CD4-positive, alpha-beta T cell treated with Interleukin-17A for 4 hours (primary cell): Measurements from ENCODE around the gene ORC4.
A peak's percentile ranks its signal among the peaks of the same experiment; 100 is the strongest.
"Not testable (repeated sequence)": the region's sequence is repeated elsewhere in the genome, so short reads cannot be mapped to it uniquely, and the experiment has no call there.

Source experiments
- DNase-seq: peaks from one replicate; pipeline ENCODE4 v3.0.0-alpha.2; 2020; ENCODE audit warnings: mixed read lengths

Gene ORC4

DNA sequence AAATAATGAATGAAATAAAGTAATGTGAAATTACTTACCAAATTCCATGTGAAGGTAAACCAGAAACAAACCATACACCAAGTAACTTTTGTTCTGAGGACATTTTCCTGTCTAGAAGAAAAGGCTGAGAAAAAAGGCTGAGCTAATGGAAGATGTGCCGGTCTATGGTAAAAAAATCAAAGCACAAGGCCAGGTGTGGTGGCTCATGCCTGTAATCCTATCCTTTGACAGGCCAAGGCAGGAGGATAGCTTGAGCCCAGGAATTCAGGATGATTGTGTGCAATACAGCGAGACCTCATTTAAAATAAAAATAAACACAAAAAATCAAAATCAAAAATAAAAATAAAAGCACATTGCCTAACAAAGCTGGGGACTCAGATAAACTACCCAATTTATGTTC, 6.7 kb downstream of the ORC4 start:
- DNase-seq = no peak

DNA sequence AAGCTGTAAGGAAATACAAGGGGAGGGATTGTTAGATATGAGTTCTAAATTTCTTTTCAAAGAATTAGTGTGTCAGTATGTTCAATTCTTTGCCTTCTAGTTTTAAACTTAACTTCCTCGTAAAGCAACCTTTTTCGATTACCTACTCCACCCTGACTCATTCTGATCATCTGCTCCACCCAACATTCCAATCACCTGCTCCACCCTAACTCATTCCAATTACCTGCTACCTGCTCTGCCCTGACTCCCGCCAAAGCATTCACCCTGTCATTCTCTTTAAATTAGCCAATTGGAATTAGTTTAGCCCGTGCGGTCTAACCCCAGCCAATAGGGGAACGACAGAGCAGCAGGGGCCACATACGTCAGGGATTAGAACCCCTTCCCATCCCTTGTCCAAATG, 12.1 kb downstream of the ORC4 start:
- not testable (repeated sequence) for DNase-seq

DNA sequence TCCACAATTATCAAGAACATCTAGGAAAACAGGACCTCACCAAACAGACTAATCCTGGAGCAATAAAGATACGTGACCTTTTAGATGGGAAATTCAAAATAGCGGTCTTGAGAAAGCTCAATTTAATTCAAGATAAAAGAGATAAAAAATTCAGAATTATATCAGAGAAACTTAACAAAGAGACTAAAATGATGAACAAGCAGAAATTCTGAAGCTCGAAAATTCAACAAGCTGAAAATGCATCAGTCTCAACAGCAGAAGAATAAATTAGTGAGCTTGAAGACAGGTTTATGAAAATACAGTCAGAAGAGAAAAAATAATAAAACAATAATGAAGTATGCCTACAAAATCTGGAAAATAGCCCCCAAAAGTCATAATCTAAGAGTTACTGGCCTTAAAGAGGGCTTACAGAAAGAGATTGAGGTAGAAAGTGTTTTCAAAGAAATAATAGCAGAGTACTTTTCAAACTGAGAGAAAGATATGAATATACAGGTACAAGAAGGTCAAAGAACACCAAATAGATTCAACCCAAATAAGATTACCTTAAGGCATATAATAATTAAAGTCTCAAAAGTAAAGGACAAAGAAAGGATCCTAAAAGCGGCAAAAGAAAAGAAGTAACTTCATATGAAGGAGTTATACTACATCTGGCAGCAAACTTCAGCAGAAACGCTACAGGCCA, 13.2 kb downstream of the ORC4 start:
- no peak for DNase-seq

DNA sequence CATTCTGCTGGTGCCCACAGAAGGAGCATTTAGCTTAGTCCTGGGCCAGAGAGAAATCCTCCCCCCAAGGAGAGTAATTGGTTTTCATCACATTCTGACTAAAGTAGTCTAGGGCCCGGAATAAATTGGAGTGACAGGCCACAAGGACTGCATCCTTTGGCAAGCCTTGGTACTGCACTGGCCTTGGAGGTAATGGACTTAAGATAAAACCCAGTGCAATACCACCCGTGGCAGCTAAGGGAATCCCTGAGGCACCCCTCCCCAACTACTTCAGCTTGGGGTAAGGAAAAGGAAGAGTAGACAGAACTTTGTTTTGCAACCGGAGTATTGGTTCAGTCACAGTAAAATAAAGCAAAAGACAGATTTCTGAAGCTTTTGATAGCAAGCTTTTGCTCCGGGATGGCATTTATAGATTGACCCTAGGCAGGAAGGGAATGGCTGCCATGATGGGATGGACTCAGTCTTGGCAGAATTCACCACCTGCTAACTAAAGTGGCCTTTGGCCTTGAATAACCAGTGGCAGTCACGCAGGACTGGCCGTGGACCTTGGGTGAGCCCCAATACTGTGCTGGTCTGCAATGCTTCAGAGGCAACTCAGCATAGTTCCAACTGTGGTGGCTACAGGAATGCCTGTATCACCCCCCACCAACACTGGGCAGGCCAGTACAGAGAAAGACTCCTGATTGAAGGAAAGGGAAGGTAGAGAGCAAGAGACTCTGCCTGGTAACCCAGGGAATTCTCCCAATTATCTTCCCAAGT, 14.1 kb downstream of the ORC4 start:
- DNase-seq = no peak

DNA sequence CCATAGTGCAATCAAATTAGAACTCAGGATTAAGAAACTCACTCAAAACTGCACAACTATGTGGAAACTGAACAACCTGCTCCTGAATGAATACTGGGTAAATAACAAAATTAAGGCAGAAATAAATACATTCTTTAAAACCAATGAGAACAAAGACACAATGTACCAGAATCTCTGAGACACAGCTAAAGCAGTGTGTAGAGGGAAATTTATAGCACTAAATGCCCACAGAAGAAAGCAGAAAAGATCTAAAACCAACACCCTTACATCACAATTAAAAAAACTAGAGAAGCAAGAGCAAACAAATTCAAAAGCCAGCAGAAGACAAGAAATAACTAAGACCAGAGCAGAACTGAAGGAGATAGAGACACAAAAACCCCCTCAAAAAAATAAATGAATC, 18.1 kb downstream of the ORC4 start:
- DNase-seq = not testable (repeated sequence)

DNA sequence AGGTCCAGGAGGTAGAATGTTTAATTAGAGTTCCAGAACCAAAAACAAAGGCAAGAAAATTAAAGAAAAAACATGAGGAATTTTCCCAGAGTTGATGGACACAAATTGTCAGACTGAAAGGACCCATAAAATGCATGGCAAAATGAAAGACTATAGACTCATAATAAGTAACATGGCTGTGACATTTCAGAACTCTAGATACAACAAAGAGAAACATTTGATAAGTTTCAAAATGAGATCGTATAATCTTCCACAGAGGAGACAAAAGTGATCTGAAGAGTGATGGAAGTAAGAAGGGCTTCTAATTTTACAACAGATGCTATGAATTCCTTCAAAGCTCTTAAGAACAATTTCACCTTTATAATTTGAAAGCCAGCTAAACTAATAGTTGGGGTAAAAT, 20.4 kb downstream of the ORC4 start:
- no peak for DNase-seq

DNA sequence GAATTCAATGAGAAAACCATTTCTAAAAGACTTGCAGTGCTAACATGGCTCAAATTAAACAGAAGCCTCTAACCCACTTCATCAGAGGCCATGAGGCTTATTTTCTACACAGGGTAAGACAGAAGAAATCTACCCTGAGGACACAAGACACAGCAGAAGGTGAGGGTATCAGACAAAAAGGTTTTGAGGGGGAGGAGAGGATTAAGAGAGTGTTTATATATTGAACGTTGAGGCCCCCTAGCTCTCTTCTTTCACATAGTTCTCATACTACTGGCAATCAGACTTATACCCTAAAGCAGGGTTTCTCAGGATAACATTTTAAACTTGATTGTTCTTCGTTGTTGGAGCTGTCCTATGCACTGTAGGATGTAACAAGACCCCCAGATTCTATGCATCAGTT, 21.4 kb downstream of the ORC4 start:
- no peak for DNase-seq

DNA sequence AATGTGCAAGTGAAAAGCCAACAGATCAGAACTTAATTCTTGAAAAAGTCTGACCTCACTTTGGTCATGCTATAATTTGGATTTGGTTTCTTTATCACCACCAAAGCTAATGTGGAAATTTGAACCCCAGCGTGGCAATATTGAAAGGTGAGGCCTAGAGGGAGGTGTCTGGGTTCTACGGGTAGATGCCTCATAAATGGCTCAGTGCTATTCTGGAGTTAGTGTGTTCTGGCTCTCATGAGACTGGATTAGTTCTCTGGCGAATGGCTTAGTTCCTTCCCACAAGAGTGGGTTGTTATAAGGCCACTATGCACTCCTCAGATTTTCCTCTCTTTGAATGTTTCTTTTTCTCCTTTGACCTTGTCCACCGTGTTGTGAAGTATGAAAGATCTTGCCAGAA, 22.3 kb downstream of the ORC4 start:
- no peak for DNase-seq

DNA sequence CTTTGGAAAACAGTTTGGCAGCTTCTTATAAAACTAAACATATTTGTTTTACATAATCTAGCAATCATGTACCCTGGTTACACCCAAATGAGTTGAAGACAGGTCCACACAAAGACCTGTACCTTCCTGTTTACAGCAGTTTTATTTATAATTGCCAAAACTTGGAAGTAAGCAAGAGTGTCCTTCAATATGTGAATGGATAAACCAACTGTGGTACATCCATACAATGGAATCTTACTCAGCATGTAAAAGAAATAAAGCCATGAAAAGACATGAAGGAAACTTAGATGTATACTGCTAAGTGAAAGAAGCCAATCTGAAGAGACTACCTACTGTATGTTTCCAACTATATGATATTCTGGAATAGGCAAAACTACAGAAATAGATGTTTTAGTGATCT, 23.7 kb downstream of the ORC4 start:
- DNase-seq = no peak

DNA sequence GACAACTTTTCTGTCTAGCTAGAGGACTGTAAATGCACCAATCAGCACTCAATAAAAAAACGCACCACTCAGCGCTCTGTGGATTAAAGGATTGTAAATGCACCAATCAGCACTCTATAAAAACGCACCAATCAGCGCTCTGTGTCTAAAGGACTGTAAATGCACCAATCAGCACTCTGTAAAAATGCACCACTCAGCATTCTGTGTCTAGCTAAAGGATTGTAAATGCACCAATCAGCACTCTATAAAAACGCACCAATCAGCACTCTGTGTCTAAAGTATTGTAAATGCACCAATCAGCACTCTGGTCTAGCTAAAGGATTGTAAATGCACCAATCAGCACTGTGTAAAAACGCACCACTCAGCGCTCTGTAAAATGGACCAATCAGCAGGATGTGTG, 25.6 kb downstream of the ORC4 start:
- not testable (repeated sequence) for DNase-seq

DNA sequence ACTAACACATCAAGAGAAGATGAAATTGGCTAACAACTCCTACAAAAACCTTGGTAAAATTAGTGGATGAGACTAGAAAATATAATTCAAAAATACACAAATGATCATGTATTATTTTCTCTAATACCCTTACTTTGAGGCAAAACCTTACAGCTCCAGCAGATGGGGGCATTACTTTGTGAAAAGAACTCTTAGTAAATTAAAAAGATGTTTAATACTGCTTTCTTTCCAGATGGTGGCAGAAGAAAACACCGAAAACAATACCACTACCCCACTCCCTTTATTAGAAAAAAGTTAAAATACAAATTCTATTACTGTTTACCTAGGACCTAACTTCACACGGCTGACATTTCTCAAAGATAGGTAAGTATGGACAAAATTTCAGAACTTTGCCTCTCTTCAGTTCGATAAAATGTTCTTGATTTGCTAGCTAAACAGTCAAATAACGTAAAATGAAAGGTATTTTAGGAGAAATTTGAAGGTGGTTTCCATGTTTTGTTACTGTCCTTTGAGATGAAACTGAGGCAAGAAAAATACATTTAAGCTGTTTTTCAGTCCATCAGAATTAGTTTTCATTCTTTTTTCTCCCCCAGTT, 30.6 kb downstream of the ORC4 start:
- peak; percentile 32 for DNase-seq

DNA sequence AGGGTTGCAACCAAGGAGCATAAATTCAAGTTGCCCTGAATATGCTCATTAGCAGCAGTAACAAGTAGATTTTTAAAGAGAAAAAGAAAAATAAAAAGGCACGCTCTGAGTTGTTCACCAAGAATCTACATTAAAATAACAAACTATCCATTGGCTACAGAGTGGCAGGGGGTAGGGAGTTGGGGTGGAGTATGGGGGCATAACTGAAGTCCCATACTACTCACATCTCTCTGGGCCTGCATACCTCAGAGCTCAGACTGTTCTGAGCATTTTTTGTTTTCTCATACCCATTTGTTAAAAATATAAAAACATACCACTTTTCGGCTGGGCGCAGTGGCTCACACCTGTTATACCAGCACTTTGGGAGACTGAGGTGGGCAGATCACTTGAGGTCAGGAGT, 31.4 kb downstream of the ORC4 start:
- DNase-seq = no peak

DNA sequence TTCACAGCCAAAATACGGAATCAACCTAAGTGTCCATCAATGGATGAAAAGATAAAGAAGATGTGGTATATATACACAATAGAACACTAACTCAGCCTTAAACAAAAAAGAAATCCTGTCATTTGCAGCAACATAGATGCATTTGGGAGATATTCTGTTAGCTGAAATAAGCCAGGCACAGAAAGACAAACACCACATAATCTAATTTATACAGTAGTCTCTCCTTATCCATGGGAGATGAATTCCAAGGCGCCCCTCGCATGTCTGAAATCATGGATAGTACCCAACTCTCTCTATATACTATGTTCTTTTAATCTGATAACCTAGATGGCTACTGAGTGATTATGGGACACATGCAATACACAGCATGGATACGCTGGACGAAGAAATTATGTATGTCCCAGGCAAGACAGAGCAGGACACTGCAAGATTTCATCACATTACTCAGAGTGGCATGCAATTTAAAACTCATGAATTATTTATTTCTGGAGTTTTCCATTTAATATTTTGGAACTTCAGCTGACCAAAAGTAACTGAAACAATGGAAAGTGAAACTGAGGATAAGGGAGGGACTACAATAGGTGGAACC, 39.5 kb downstream of the ORC4 start:
- DNase-seq = no peak

DNA sequence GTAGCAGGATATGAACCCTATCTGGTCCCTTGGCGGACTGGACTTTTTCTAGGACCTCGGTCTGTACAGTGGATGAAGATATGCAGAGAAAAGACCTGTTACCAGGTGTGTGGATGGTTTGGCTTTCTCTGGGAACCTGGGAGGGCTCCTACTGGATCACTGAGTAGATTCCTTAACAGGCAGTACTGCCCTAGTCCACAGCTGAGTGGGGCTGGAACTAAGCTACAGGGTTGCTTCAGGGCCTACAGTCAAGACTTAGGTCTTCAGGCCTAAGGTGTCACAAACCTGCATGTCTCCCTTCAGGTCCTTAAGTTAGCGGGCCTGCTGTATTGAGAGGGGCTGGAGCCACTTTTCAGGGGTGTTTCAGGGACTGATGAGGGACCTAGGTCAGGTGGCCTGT, 42.9 kb downstream of the ORC4 start:
- DNase-seq = no peak

DNA sequence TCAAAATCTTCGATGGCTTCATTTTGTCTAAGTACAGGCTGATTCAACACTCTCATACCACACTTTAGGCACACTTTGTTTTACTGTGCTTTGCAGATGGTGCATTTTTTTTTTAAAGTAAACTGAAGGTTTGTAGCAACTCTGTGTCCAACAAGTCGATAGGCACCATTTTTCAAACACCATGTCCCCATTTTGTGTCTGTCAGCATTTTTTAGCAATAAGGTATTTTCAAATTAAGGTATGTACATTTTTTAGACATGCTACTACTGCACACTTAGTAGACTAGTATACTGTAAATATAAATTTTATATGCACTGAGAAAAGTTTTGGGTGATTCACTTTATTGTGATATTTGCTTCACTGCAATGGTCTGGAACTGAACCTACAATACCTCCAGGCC, 44.4 kb downstream of the ORC4 start:
- DNase-seq = no peak

DNA sequence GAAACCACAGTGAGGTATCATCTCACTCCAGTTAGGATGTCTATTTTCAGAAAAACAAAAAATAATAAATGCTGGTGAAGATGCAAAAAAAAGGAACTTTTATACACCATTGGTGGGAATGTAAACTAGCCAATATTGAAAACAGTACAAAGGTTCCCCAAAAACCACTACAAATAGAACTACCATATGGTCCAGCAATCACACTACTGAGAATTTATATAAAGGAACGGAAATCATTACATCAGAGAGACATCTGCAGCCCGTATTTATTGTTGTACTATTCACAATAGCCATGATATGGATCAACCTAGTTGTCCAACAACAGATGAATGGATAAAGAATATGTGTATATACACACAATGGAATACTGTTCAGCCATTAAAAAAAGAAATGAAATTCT, 52.0 kb downstream of the ORC4 start:
- no peak for DNase-seq

DNA sequence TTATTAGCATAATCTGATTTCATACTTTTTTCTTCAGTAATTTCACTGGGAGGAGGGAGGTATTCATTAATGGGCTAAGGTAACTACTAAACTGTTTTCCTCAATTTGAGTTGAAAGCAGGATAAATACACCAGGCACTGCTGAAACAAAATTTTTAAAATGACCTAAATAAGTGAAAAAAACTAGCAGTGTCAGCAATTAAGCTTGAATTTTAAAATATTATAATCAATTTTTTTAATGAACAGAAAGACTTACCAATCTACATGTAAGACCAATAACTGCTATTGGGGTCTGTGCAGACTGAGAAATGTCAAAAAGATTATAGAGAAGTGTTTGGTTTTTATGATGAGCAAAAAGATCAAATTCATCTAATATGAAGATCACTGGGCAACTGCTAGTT, 68.4 kb downstream of the ORC4 start:
- DNase-seq = no peak

DNA sequence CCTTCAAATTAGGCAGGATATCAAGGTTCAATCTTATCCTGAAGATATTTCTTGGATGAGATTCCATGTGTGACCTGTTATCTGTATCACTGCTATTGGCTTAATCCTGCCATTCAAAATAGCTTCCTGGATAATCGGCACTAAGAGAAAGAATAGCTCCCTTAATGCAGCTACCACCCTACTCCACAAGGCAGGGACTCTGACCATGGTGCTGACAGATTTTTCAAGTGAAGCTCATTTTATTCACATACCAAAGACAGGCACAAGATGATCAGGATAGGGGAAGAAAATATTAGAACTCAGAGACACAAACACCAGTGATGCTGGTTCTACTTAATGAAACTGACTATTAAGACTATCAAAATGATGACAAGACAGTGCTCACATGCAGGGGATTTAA, 74.9 kb downstream of the ORC4 start:
- DNase-seq = no peak

DNA sequence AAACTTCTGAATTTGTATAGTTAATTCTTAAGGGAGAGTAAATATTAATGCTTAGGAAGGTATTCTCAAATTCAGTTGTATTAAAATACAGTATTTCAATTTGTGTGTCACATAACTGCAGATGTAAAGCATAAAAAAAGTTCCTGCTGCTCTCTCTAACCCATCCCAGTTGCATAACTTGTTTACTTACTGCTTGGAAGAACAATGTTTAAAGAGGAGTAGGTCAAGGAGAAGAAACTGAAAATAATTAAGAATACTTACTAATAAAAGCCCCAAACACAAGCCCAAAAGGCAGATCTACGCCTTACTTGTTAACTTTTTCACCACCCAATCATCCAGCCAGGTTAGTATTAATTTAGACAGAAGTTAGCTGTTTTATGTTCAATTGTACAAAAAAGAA, 81.2 kb downstream of the ORC4 start:
- no peak for DNase-seq

DNA sequence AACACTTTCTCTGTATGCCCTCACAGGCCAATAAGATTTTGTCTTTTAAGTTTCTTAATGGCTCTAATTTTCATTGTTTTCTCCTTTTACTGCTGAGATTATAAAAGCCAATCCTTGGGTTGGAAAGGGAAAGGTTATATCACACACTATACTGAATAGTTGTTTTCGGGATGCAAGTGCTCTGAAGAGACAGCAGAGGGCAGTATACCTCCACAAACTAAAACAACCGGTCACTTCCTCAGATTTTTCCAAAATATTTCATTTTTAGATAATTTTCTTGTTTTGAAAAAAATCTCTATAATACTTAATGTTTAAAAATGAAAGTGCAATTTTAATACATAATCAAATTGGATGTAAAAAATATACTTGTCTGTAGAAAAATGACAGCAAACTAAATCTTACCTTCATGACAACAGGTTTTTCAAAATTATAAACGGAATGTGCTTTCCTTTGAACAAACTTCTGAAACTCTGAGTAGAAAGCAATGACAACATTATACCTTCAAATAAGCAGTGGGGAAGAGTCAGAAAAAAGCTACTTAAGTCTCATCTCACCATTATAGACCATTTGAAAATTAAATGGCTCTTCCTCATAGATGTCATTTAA, 82.7 kb downstream of the ORC4 start:
- peak; percentile 3 for DNase-seq

DNA sequence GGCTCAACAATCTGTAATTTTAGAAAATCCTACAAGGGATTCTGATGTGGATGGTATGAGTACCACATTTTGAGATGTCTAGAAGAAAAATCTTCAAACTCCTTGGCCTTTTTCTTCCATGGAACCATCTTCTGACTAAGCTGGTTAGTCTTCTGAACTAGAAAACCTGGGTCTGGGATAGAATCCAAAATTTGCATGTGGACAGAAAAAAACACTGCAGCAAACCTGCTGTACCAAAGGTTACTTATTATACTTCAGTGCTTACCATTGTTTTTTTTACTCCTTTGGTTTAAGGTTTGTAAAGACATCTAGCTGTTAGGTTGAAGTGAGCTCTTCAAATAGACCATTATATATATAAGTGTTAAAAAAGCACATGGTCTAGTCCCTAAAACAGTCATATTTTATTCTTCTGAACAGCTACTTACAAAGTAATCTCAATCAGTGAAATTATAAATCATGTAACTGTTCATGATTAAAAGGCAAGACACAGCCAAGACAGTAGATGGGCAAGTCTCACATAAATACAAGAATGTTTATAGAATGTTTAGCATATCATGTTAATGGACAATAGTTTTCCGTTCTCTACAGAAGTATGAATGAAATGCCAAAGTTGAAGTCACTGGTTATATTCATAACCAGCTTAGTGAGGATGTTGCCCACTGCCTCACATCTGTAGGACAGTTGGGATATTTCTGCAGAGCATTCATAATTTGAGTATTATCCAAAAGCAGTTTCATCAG, 85.5 kb downstream of the ORC4 start:
- DNase-seq = no peak

DNA sequence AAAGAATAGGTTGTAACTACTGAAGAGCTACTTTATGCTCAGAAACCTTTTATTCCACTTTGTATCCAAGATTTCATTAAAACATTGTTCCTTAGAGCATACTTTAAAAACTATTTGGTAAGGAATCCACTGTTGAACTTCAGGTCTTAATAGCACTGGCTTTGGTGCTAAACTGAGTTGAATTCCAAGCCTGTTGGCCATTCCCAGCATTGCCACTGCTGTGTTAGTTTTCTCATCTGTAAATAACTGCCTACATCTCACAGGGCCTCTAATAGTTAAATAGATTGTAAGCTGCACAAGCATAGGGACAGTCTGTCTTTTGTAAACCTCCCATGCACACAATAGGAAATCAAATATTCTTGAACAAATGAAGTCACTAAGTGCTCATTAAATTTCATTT, 86.6 kb downstream of the ORC4 start:
- DNase-seq = no peak

DNA sequence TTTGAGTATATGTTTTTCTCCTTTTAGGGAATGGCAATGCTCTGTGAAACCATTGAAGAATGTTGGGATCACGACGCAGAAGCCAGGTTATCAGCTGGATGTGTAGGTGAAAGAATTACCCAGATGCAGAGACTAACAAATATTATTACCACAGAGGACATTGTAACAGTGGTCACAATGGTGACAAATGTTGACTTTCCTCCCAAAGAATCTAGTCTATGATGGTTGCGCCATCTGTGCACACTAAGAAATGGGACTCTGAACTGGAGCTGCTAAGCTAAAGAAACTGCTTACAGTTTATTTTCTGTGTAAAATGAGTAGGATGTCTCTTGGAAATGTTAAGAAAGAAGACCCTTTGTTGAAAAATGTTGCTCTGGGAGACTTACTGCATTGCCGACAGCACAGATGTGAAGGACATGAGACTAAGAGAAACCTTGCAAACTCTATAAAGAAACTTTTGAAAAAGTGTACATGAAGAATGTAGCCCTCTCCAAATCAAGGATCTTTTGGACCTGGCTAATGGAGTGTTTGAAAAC, 93.4 kb downstream of the ORC4 start:
- DNase-seq = no peak
